ENCODE measurements around the gene TMED10.

Gene TMED10

DNA sequence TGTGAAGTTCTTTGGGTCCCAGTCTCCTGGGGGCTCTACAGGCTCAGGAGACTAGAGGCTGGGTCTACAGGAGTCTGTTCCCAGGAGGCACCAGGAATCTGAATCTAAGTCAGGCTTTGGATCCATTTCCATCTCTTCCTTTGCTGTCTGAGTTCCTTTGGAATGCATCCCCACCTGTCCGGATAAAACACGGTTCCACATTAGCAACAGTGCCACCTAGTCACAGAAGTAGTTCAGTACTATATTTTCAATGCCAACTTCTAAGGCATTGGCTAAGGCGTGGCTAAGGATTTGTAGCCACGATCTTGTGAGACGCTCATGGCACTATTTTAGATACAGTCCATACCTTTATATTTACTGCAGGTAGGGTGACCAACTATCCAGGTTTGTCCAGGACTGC lies 91.9 kb downstream of the TMED10 start:
- peaks cover 31% of the 10 kb centered on the region for H3K36me3 ChIP-seq (ENCODE audit: control insufficient read depth, insufficient read depth, low read length)
- no peak overlapping the region for H3K4me3 ChIP-seq (replicated peaks; ENCODE audit: low read depth, low read length)
- no peak for DNase-seq (ENCODE audit: extremely low read depth, insufficient read length)
- TF ChIP-seq, protein P1, sequence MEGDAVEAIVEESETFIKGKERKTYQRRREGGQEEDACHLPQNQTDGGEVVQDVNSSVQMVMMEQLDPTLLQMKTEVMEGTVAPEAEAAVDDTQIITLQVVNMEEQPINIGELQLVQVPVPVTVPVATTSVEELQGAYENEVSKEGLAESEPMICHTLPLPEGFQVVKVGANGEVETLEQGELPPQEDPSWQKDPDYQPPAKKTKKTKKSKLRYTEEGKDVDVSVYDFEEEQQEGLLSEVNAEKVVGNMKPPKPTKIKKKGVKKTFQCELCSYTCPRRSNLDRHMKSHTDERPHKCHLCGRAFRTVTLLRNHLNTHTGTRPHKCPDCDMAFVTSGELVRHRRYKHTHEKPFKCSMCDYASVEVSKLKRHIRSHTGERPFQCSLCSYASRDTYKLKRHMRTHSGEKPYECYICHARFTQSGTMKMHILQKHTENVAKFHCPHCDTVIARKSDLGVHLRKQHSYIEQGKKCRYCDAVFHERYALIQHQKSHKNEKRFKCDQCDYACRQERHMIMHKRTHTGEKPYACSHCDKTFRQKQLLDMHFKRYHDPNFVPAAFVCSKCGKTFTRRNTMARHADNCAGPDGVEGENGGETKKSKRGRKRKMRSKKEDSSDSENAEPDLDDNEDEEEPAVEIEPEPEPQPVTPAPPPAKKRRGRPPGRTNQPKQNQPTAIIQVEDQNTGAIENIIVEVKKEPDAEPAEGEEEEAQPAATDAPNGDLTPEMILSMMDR (IDR thresholded peaks at IDR 0.05; ENCODE audit: insufficient read depth, low read length, poor library complexity, severe bottlenecking), result no peak
- H3K27me3 ChIP-seq (replicated peaks; ENCODE audit: control insufficient read depth, insufficient read depth, low read length), result no peaks in the 10 kb centered on the region

DNA sequence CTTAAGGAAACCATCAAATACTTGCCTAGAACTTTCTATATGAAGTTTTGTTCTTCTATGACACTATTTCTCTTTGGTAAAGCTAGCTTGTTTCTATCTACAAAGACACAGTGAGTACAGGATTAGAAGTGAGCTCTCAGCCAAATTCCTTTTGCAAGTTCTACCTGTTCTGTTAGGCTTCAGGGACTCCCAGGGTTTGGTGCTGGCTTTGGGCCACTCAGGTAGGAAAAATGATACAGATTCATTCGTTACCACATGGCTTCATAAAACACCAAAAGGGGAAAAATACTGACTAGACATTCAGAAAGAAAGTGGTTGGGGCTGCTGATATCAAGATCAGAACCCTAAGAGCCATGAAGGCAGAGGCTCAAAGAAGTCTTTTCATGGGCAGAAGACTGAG lies 93.1 kb downstream of the TMED10 start:
- TF ChIP-seq, protein P1 (IDR thresholded peaks at IDR 0.05; ENCODE audit: insufficient read depth, low read length, poor library complexity, severe bottlenecking), result no peak
- H3K27me3 ChIP-seq (replicated peaks; ENCODE audit: control insufficient read depth, insufficient read depth, low read length), result no peaks in the 10 kb centered on the region
- H3K4me3 ChIP-seq (replicated peaks; ENCODE audit: low read depth, low read length), result no peak overlapping the region
- DNase-seq (ENCODE audit: extremely low read depth, insufficient read length), result no peak
- H3K36me3 ChIP-seq (ENCODE audit: control insufficient read depth, insufficient read depth, low read length), result peaks cover 29% of the 10 kb centered on the region

DNA sequence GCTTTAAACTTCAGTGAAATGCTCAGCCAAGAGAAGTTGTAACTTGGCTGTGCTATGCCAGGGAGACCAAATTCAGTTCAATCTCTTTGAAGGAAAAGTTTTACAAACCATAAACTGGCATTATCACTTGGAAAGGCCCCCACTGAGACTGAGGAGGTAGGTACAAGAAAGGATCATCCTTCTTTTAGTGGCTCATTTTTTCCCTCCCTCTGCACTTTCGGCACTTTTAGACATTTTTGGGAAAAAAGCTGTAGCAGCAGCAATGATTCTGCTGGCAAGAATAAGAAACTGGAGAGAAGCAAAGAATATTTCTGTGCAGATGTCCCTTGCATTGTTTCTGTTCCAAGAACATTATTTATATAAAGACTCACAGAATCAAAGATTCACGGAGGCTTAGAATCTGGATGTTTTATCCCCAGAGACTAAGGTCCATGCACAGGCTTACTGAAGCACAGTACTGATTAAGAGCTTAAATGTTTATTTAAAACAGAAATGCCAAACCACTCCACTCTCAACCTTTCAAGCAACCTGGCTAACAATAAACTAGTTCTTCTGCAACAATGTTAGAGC lies 94.7 kb downstream of the TMED10 start:
- TF ChIP-seq, protein P1 (IDR thresholded peaks at IDR 0.05; ENCODE audit: insufficient read depth, low read length, poor library complexity, severe bottlenecking), result no peak
- peaks cover 19% of the 10 kb centered on the region for H3K36me3 ChIP-seq (ENCODE audit: control insufficient read depth, insufficient read depth, low read length)
- H3K4me3 ChIP-seq (replicated peaks; ENCODE audit: low read depth, low read length), result no peak overlapping the region
- no peaks in the 10 kb centered on the region for H3K27me3 ChIP-seq (replicated peaks; ENCODE audit: control insufficient read depth, insufficient read depth, low read length)
- DNase-seq (ENCODE audit: extremely low read depth, insufficient read length), result no peak

Data from GM06990 (cell line).